Activated T-helper 1 cell treated with anti-CD3 and anti-CD28 coated beads, Interleukin-2, amount 50 U/mL, for 16 hours (primary cell): Measurements from ENCODE around the gene RAB31.

Experiments
- DNase-seq, 2 donors: peaks; one replicate each; pipeline ENCODE4 v3.0.0-alpha.2; 2020; ENCODE audit warnings: low read depth in 1 of 2, low spot score in 1 of 2

Gene RAB31

DNA sequence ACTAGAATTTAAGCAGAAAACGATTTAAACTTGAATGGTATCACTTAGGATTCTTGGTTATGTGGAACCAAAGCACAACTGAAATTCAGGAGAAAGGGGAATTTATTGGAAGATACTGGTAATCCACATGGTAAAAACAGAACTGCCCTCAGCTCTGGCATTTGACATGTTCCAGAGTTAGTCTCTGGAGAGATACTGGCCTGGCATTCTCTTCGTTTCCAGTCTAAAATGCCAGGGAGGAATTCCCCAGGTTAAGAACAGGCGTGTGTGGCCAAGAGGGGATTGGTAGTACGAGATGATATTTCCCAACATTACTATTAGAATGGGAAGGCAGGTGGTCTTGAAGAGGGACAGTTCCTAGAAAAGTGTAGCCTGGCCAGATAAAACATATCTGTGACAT is 109.2 kb downstream of the RAB31 start:
- DNase-seq: no peak

DNA sequence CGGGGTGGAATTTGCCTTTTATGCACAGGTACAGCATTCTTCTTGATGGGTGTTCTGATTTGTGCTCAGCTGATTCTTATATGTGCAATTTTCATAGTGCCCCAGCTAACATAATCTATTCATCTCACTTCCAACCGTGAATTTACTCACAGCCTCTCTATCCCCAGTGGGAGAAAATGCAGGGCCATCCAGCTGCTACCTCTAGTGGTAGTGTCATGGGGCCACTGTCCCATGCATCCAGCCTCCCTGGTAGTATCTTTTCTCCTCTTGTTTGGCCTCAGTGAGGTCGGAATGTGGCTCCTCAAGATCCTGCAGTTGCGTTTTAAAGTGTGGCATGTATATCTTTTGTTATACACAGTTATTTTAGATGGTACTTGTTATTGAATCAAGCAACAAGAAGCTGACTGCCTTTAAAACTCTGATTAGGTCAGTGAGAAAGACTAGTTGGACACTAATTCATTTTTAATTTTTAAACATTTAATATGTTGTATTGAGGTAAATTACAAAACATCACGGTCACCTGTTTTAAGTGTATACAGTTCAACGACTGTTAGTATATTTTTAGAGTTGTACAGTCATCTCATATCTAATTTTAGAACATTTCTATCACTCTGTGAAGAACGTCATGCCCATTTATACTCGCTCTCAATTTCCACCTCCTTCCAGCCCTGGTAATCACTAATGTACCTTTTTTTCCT is 109.8 kb downstream of the RAB31 start:
- no peak for DNase-seq

DNA sequence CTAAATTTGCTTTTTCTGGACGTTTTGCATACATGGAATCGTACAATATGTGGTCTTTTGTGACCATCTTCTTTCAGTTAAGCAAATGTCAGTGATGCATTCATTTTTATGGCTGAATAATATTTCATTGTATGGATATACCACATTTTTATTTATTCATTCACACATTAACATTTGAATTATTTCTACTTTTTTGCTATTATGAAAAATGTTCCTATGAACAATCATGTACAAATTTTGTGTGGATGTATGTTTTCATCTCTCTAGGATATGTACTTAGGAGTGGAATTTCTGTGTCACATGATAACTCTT is 110.3 kb downstream of the RAB31 start:
- DNase-seq: no peak

DNA sequence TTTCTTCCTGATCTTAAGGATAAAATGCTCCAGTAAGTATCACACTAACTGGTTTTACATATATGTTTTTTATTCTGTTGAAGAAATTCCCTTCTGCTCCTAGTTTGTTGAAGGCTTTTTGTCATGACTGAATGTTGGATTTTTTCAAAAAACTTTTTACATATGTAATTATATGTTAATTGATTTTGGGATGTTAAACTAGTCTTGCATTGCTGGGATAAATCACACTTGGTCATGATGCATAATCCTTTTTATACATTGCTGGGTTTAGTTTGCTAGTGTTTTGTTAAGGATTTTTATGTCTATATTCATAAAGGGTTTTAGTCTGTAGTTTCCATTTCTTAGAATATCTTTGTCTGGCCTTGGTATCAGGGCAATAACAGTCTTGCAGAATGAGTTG is 112.0 kb downstream of the RAB31 start:
- DNase-seq: no peak

DNA sequence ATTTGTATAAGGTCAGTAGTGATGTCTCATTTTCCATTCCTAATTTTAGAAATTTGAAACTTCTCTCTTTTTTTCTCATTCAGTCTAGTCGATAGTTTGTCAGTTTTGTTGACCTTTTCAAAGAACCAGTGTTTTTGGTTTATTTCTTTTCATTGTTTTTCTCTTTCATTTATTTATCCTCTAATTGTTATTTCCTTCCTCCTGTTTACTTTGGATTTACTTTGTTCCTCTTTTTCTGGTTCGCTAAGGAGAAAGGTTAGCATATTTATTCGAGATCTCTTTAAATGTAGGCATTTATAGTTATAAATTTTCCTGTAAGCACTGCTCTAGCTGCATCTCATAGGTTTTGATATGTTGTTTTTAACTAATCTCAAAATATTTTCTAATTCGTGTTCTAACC is 112.6 kb downstream of the RAB31 start:
- DNase-seq: no peak

DNA sequence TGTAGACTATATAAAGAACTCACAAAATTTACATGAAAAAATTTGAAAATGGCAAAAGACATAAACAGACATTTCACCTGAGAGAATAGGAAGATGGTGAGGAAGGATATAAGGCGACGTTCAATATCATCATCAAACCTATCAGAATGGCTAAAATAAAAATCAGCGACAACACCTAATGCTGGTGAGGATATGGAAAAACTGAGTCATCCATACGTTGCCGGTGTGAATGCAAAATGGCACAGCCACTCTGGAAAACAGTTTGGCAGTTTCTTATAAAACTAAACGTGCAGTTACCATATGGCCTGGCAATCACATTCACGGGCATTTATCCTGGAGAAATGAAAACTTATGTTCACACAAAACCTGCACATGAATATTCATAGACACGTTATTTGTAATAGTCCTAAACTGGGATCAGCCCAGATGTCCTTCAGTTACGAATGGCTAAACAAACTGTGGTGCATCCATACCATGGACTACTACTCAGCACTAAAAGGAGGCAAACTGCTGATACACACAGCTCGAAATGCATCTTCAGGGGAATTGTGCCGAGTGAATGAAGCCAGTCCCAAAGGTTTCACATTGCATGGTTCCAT is 114.6 kb downstream of the RAB31 start:
- DNase-seq: no peak

DNA sequence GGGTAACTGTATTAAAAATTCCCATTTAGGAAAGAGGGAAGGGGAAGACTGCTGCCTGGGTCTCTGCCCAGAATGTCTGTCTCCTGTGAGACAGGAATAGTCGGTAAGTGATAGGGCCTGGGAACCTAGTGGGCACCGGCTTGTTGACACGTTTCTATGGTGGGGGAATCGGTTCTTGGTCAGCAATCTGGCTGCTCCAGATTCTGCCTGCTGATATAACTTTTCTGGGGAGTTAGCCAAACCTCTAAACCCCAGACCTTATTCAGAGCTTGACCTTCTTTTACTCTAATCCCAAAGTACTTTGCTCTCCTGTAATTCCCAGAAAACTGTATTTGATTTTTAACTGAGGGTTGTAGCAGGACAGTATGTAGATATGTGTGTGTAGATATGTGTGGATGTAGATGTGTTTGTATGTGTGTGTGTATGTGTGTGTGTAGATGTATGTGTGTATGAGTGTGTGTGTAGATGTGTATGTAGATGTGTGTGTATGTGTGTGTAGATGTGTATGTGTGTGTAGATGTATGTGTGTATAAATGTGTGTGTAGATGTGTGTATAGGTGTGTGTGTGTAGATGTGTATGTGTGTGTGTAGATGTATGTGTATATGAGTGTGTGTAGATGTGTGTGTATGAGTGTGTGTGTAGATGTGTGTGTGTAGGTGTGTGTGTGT is 115.8 kb downstream of the RAB31 start:
- no peak for DNase-seq

DNA sequence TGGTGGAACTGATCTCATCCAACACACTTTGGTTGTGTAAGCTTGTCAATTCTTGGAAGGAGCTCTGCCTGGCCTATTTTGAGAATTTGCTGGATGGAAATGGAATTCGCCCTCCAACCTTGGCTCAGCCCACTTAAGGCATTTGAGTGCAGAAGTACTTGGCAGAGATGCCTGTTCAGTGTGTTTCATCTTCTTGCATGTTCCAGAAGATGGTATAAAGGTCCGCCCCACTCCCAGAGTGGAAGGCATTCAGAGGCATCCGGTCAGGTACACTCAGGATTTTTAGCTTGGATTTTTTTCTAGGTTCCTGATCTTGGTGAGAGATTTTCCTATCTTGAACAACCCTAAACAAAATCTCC is 116.4 kb downstream of the RAB31 start:
- DNase-seq: no peak

DNA sequence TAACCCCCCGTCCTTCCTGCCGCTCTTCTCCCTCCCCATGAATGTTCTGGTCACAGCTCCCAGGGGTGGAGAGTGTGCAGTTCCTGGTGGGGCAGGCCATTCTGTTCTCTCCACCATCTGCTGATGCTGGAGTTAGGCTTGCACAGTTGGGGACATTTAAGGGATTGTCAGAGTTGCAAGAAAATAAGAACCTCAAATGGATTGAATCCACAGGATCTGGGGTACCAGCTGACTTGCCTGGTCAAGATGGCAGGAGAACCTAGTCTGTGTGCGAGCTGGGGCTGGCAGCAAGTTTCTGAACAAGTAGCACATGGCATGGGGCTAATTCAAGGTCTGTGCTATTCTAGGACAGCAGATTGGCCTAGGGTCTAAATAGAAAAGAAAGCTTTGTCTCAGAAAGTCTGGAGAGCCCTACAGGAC is 116.9 kb downstream of the RAB31 start:
- DNase-seq: no peak

DNA sequence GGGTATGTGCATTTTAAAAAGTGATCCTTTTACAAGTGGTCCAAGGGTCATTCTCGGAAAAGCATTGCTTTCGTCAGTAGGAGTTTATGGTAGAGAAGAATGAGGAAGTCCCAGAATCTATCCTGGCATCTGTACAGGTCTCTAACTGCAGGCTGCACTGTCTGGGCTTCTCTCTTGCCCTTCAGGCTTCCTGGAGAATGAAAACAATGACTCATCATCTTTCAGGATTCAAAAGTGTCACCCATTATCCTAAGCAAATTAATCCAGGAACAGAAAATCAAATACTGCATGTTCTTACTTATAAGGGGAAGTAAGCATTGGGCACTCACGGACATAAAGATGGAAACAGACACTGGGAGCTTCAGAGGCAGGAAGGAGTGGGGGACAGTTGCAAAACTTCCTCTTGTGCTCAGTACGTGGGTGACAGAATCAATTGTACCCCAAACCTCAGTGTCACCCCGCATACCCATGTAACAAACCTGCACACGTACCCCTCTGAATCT is 117.5 kb downstream of the RAB31 start:
- DNase-seq: no peak

DNA sequence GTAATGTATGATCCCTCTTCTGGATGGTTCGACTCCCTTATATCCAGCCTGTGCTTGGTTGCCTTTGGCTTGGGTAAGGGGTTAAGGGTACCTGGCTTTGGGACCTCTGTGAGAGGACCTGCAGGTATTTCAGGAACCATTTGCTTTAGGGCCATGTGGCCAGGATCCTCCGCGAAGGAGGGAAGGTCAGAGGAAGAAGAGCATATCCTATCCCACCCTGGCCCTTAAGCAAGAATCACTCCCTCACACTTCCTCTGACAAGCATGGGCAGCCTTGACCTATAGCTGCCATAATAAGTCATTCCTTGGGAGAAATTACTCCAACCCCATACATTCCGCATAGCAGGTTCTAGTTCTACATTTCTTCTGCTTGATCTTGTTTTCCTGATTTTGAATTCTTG is 118.6 kb downstream of the RAB31 start:
- DNase-seq: no peak

DNA sequence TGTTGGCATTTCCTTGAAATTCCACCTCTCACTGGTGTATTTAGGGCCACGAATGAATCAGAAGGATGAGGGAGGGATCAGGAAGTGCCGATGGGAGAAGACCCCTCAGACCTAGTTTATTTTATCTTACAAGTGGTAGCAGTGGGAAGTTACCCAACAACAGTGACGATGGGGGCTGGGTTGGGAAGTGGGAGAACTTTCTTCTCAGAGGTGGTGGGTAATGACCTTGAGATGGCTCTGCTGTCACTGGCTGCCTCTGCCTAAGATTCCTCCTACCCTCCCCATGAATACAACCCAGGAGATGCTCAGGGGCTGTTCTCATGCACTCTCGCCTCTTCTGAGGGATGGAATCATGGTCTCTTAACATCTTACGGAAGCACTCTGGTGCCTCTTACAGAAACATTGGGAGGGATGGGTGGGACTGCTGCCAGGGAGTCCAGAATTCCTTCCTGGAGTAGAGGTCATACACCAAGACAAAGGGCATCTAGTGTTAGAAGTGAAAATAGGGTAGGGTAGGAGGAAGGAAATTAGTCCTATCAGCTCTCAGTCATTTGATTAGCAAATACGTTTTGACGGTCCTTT is 119.2 kb downstream of the RAB31 start:
- DNase-seq: no peak

DNA sequence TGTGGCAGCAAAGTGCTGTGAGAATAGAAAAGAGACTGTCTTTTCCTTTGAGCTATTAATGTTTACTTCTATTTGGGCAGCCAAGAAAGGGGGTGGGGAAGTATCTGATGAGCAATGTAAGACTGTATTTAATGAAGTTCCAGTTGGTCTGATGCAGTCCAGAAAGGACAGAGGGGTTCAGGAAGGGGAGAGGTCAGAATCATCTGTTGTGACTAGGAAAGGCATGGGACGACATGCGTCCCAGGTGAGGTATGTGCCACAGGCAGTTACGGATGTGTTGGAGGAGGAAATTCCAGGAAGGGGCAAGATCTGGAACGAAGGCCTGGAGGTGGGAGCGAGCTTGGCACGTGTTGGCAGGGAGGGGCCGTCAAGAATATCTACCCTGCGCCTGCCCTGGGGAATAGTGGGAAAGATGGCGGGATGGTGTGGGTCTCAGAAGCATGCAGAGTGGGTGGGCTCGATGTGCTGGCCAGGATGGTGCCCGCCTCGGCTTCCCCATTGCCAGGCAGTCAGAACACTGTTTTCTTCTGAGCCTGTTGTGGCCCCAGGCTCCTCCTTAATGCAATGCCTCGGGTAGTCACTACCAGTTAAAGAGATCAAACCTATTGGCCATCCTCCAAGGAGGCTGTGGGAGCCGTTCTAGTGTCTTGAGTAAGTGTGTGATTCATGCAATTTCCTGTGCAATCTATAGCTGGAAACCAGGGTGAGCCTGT is 119.8 kb downstream of the RAB31 start:
- no peak for DNase-seq

DNA sequence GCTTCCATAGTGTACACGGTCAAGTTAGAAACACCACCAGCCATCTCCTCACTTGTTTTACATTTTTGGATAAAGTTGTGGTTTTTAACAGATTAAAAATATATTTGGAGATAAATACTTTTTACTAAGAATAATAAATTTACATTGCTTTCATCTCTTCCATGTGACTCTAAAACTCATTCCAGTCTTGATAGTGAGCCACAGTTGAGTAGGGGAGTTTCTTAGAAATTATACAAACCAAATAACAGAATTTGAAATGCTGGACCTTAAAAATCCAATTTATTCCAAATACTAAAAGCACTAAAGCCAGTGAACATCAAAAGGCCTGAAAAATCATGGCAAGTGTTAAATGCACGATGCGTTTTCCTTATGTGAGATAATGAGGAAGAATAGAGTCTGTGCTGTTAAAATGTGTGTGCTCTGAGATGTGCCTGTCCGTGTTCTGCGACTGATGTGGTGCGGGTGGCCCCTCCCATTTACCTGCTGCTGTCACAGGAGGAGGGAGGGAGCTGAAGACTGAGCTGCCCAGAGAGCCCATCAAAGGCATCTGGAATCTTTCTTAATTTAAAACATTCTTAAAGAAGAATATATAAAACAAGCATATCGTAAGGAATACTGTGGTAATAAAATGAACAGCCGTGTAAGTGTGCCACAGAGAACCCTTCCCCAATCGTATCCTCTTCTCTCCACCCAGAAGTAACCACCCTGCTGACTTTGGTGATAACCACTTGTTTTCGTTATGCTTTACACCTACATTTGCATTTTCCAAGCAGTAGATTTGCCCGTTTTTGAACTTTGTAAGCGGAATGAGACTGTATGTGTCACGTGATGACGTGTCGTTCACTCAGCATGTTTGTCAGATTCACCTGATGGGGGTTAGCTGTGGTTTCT is 120.7 kb downstream of the RAB31 start:
- no peak for DNase-seq

DNA sequence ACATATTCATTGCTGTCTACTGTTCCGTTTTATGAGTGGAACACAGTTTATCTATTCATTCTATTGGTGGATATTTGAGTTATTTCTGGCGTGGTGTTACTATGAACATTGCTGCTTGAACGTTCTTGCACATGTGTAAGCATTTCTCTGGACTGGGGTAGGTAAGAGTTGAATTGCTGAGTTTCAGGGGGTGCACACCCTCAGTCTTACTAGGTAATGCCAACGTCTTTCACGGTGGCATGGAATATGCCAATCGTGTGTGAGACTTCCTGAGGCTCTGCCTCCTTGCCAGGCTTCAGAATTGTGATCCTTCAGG is 121.3 kb downstream of the RAB31 start:
- no peak for DNase-seq

DNA sequence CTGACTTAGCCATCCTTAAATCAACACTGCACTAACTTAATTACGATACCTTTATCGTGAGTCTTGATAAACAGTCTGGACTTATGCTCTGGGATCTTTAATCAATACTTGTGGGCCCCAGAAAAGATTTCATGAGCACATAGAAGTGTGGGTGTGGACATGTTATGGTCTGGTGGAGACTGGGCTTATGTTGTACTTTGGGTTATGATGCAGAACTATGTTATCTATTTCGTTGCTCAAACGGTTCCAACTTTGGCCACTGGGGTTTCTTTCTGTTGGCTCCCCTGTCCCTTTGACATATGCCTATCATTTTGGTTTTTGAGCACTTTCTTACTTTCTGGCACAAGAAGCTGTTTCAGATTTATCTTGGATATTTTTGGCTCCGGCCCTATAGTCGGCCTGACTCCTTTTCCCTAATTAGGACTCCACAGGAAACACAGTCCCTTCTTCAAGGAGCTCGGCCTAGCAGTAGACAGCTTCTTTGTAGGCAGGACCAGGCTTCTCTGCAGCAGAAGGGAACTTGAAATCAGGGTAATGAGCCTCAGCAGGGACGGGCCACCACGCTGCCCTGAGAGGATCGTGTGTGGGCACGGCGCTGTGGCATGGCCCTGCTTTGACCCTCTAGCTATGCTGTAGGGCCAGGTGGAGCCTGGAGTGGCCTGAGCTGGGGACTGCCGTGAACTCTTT is 123.1 kb downstream of the RAB31 start:
- no peak for DNase-seq

DNA sequence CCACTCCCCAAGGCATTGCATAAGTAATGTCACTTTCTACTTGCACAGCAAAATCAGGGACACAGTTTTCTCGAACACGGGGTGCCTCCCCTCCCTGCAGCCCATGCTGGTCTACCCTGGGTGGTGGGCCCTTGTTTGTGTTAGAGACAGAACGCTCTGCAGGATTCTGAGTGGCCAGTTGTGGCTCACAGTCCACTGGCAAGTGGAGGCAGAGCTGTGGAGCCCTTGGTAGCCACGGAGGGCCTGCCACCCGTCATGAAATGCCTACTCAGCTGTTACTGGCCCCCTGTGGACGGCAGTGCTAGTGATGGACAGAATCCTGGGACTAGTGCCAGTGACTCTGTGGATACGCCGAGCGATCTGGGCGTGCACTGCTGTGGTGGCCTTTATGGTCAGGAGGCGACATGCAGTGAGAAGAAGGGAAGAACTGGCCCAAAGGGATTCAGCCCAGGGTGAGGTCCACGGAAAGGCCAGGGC is 123.7 kb downstream of the RAB31 start:
- no peak for DNase-seq

DNA sequence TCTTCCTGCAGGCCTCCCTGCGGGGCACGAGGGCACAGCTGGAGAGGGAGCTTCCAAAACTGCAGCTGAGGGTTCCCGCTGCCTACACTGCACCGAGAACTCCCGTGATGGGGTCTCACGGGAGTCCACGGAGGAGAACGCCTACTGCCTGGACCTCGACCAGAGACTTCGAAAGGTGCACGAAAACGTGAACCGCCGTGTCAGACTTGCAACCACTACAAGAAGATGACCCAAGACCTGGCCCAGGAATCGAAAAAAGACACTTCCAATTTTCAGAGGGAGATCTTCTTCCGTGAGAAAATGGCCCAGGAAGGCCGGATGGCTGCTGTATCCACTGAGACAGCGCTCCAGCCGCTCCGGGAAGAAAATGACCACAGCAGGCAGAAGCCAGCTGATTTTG is 124.8 kb downstream of the RAB31 start:
- DNase-seq: no peak

DNA sequence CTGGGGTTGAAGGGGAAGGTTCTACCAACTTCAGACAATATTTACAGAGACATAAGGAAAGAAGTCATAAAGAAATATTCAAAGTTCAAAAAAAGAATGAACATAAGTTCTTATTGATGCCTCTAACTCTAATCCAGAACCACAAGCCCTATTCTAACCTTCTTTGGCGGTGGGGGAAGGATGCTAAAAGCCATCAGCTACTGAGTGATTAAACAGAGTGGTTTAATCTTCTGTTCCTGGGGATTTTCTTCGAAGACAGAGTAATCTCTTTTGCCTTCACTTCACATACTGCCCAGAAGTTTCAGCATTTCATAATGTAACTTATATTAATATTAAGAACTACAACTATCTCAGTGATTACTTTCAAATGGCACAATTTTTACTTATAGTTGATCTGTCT is 126.5 kb downstream of the RAB31 start:
- no peak for DNase-seq

DNA sequence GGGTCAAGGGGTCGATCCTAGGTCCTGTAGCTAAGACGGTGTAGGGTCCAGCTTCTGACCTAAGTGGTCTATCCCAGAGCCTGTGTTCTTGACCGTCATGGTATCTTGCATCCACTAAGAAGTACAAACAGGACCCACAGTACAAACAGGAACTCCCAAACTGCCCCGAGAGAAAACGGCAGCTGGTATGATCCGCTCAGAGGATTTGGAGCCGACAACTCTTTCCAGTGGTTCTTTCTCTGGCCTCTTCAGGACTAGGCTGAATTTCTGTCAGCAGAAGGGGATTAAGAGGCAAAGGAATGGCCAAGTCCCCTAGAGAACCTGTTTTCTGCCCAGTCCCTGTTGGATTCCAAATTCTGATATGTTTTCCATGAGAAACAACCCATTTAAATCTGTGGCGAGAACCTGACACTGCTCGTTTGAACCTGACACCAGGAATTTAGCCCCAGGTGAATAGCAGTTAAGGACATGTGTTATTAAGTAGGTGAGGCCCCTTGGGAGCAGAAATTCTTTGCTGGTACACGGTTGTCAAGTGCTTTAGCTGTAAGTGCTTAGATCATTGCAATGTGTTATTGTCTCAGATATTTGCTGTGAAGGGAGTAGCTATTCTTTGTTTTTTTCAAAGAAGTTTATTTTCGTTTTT is 127.1 kb downstream of the RAB31 start:
- no peak for DNase-seq
